CD4-positive, alpha-beta T cell treated with Interleukin-2 at 100 ng/mL for 4 hours (primary cell): Measurements from ENCODE around the gene REEP3.

Experiments
- DNase-seq: peaks from one replicate; pipeline ENCODE4 v3.0.0-alpha.2; 2020; ENCODE audit warnings: low spot score

REEP3 gene

DNA sequence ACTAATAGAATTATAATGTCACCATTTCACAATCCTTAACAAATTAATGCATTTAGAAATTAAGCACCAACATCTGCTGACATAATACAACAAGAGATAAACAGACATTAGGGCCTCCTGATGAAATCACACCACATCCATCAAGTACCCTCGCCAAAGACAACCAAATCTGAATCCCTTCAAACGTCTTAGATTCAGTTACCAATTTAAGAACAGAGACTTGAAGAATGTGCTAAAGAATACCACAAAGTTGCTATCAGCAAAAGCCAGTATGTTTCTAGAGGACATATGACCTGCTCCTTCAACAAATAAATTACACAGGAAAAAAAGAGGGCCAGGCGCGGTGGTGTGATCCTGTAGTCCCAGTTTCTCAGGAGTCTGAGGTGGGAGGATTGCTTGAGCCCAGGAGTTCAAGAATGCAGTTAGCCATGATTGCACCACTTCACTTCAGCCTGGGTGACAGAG, 144.5 kb downstream of the REEP3 start:
- DNase-seq: no peak

DNA sequence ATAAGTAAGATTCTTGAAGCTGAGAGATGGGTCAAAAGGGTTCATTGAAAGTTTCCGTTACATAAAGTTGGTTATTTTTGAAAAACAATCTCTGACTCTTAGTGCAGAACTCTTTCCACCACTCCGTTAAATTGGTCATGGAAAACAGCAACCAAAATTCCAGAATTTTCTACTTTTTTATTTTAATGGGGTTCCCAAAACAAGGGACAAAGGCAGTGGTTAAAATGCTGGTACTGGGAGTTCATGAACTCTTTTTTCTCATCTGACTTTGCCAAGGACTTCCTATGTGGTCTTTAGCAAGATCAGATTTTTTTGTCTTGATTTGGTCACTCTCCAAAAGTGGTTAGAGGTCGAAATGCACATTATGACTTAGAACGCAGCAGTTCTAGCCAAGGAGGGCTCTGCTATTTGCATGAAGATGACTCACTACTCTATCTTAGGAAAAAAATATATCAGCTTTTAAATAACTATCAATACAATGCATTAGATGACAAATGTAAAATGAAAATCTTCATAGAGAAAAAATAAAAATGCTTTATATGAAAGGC, 145.7 kb downstream of the REEP3 start:
- no peak for DNase-seq

DNA sequence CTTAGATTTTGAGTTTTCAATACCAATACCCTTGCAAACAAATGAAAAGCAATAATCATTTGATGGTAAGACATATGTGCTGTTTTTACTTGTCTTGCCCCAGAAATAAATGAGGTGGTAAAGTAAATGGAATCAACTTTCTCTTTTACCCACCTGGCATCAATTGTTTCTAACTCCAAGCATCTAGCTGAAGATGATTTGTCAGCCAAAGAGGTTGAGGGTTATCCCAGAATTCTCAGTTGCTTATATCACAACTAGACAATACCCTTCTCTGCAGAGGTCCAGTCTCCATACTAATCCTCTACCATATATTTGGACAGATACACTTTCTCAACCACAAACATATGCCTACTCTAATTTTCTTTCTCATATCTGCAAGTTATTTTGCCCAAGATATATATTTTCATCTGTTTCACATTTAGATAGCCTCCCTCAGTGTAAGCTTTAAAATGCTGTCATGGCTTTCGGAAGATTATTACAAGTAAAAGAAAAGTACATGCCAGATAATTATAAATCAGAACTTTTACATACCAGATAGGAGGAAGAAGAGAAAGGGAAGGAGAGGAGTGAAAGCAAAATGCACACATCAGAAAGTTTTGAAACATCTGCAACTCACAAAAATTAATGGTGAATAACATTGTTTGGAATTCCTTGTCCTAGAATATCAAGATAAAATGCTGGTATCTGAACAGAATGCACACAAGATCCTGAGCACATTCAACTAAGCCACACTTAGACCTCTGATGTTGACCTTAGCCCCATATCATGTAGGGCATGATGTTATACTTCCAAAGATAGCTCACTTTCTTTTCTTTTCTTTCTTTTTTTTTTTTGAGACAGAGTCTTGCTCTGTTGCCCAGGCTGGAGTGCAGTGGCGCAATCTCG, 146.6 kb downstream of the REEP3 start:
- no peak for DNase-seq

- DNase-seq: no peak
Observed at GRCh38 chr10:63670291-63670898, 149.2 kb downstream of the REEP3 start.

GRCh38 chr10:63671317-63671937, 150.2 kb downstream of the REEP3 start:
- no peak for DNase-seq

DNA sequence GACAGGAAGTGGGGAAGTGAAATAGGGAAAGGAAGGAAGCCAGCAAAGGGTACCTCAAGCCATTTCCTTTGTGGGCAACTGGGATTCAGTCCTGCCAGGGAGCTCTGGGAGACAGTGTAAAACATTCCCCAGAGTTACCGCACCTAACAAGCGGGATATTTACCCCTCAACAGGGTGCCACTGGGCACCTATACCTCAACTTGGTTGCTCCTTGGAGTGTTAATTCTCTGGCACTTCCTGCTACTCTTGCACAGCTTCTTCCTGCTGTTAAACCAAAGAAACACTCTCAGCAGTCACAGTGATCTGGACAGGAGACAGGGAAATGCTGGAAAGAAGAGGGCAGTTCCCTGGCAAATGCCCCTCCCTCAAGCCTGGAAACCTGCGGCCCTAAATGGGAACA, 151.3 kb downstream of the REEP3 start:
- no peak for DNase-seq

- DNase-seq: no peak
Observed at GRCh38 chr10:63673246-63673645, 152.0 kb downstream of the REEP3 start.

- no peak for DNase-seq
Observed at GRCh38 chr10:63673846-63674245, 152.6 kb downstream of the REEP3 start.
